Right atrium auricular region (tissue), 2 donors: ENCODE measurements around the gene PTGIR. TPM values are rescaled to one million over a fixed set of nuclear protein-coding genes. Genes with fewer than 3 reads are reported as not detected.

ENCODE experiments used
- DNase-seq: peaks from one replicate; pipeline ENCODE4 v3.0.0-alpha.2; 2019; ENCODE audit warnings: low spot score
- H3K27ac ChIP-seq, 2 donors: fragments of 200-600 bp; sonication (generic); 1 replicate in 1 of 2; 2 replicates in 1 of 2; pipeline ENCODE4 v1.5.1; 2016 to 2019
- H3K27me3 ChIP-seq, 2 donors: fragments of 200-600 bp; sonication (generic); one replicate each; pipeline versions ENCODE4 v1.5.1 to v1.6.0; 2017 to 2019
- H3K36me3 ChIP-seq: fragments of 200-600 bp; sonication (generic); one replicate; pipeline ENCODE4 v1.5.1; 2016
- H3K4me1 ChIP-seq, 2 donors: fragments of 200-600 bp; sonication (generic); one replicate each; pipeline versions ENCODE4 v1.5.1 to v1.6.0; 2017 to 2019
- H3K4me3 ChIP-seq, 2 donors: fragments of 200-600 bp; sonication (generic); 1 replicate in 1 of 2; 2 replicates in 1 of 2; pipeline ENCODE4 v1.5.1; 2017 to 2019; ENCODE audit warnings: mild to moderate bottlenecking in 1 of 2, moderate library complexity in 1 of 2
- H3K9me3 ChIP-seq, 2 donors: fragments of 200-600 bp; sonication (generic); one replicate each; pipeline ENCODE4 v1.5.1; 2019
- CTCF ChIP-seq, 2 donors: fragments of 200-600 bp; sonication (generic); IDR thresholded peaks; one replicate each; pipeline ENCODE4 v1.5.1; 2019; ENCODE audit warnings: antibody characterized with exemption in 2 of 2
- total RNA-seq, 2 donors: library from RNA; depleted of rRNA; stranded (reverse); fragments of >200 nt; gene quantifications; one replicate each; pipeline ENCODE4 v1.1.0, GENCODE V29; 2016

PTGIR gene
- total RNA-seq, 2 donors from 2014 or later, result 7.0 to 20.6 TPM

DNA sequence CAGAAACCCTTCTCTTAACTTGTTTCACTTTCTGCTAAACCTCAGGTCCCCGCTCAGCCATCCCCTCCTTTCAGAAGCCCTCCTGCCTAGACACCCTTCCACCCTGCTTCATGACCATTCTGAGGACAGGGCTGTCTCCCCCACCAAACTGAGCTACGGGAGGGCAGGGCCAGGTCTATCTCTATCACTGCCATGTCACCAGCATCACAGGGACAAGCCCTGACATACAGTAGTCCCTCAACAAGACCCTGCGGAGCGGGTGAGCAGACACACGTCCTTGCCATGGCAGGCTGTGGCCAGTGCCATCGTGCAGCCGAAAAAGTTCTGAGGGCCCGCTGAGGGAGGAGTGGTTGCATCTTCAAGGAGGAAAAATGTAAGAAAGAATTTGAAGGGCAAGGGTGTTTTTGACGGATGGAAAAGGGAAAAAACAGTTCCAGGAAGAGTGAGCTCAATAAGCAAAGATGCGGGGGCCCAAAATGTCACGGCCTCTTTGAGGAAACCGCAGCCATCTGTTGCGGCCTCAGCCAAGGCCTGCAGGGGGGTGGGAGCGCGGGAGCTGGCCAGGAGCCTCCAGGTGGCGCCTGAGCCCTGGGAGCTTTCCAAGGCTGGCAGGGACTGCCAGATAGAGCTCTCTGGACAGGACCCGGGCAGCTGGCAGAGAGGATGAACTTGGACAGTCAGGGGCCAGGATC is 8.1 kb downstream of the PTGIR start:
- Histone ChIP-seq H3K27me3 (no peaks in the 10 kb centered on the region), H3K27ac (no peak overlapping the region), H3K9me3 (no peaks in the 10 kb centered on the region), H3K4me3 (no peak overlapping the region), H3K36me3 (no peaks in the 10 kb centered on the region), H3K4me1 (peaks cover 0 to 39% of the 10 kb centered on the region in 2 donors)
- peak; percentile 21 to 58 for TF ChIP-seq CTCF (IDR thresholded peaks at IDR 0.05)
- DNase-seq, result no peak

GRCh38 chr19:46615966-46616365 is 8.9 kb downstream of the PTGIR start:
- DNase-seq, result no peak
- H3K27ac ChIP-seq, result no peak overlapping the region
- no peaks in the 10 kb centered on the region for H3K27me3 ChIP-seq
- H3K36me3 ChIP-seq, result no peaks in the 10 kb centered on the region
- no peak for TF ChIP-seq CTCF (IDR thresholded peaks at IDR 0.05)
- no peaks in the 10 kb centered on the region for H3K9me3 ChIP-seq
- H3K4me3 ChIP-seq, result no peak overlapping the region
- H3K4me1 ChIP-seq, result peaks cover 0 to 33% of the 10 kb centered on the region in 2 donors

DNA sequence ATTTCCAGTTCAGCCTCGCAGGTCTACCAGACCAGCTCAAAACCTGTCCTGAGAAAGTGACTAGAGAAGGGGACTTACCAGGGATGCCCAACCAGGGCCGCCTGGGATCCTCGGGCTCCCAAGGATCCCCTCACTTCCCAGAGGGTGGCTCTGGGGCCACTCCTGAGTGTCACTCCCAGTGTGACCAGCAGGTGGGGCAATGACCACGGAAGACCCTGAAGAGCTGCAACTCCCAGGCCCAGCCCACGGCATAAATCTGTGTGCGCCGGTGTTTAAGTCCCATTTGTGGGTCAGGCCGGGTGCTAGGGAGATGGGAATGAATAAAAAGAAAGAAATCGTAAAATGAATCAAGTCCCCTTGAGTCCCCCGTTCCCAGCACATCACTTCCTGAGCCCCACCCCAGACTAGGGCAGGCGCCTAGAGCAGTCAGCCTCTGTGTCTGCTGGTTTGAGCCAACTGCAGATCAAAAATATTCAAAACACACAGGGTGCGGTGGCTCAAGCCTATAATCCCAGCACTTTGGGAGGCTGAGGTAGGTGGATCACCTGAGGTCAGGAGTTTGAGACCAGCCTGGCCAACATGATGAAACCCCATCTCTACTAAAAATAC is 10.7 kb downstream of the PTGIR start:
- peak; percentile 85 for DNase-seq
- H3K27me3 ChIP-seq, result no peaks in the 10 kb centered on the region
- no peaks in the 10 kb centered on the region for H3K9me3 ChIP-seq
- TF ChIP-seq CTCF (IDR thresholded peaks at IDR 0.05), result peak; percentile 86 to 92
- peaks cover 10% of the 10 kb centered on the region for H3K36me3 ChIP-seq
- H3K27ac ChIP-seq, result no peak overlapping the region
- peaks cover 0 to 17% of the 10 kb centered on the region in 2 donors for H3K4me1 ChIP-seq
- no peak overlapping the region for H3K4me3 ChIP-seq

GRCh38 chr19:46613525-46613924 is 11.4 kb downstream of the PTGIR start:
- Histone ChIP-seq H3K4me3 (no peak overlapping the region), H3K27me3 (no peaks in the 10 kb centered on the region), H3K4me1 (peaks cover 0 to 10% of the 10 kb centered on the region in 2 donors), H3K27ac (no peak overlapping the region), H3K36me3 (peaks cover 17% of the 10 kb centered on the region), H3K9me3 (no peaks in the 10 kb centered on the region)
- DNase-seq, result no peak
- TF ChIP-seq CTCF (IDR thresholded peaks at IDR 0.05), result no peak

DNA sequence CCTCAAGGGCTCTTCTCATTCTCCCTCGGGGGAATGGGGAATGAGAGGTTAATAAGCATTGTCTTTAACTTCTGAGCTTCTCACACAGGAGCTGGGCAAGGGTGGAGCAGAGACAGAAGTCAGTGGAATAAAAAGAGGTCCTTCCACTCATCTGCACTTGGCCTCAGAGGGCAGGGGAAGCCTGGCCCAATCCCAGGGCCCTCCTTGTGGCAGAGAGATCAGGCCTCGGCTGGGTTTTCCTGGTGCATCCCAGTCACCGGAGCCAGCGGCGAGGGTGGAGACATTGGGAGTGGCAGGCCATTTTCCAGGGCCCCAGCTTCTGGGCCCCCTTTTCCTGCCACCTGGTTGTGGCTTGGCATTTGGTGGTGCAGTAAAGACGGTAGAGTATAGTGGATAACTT is 13.1 kb downstream of the PTGIR start:
- H3K27me3 ChIP-seq, result no peaks in the 10 kb centered on the region
- H3K4me3 ChIP-seq, result no peak overlapping the region
- peaks cover 34% of the 10 kb centered on the region for H3K36me3 ChIP-seq
- peaks cover 0 to 9% of the 10 kb centered on the region in 2 donors for H3K4me1 ChIP-seq
- H3K9me3 ChIP-seq, result no peaks in the 10 kb centered on the region
- DNase-seq, result no peak
- TF ChIP-seq CTCF (IDR thresholded peaks at IDR 0.05), result no peak
- H3K27ac ChIP-seq, result no peak overlapping the region
